Stomach (tissue), 4 donors: ENCODE results near the gene CORO1A.
"Not testable (repeated sequence)": the region's sequence is repeated elsewhere in the genome, so short reads cannot be mapped to it uniquely, and the experiment has no call there.

Source experiments
- EP300 ChIP-seq: sonication (generic); formaldehyde crosslinking; IDR thresholded peaks from one replicate; pipeline ENCODE4 v1.6.1; 2017; ENCODE audit warnings: antibody characterized with exemption
- POLR2A ChIP-seq, 4 donors: fragments of 450-650 bp; IDR thresholded peaks; one replicate each; pipeline ENCODE4 v1.6.1; 2016; ENCODE audit warnings: antibody characterized with exemption in 4 of 4, control low read depth in 2 of 4, mild to moderate bottlenecking in 1 of 4, moderate library complexity in 1 of 4
- TF ChIP-seq, protein P1 (sequence below), 7 experiments: fragments of 450-650 bp in 4 of 7; fragments of 200-600 bp in 3 of 7; sonication (generic) in 3 of 7; IDR thresholded peaks; one replicate each; pipeline ENCODE4 v1.5.1; 2016 to 2019; ENCODE audit warnings: antibody characterized with exemption in 7 of 7, control low read depth in 2 of 7, mild to moderate bottlenecking in 1 of 7

DNA sequence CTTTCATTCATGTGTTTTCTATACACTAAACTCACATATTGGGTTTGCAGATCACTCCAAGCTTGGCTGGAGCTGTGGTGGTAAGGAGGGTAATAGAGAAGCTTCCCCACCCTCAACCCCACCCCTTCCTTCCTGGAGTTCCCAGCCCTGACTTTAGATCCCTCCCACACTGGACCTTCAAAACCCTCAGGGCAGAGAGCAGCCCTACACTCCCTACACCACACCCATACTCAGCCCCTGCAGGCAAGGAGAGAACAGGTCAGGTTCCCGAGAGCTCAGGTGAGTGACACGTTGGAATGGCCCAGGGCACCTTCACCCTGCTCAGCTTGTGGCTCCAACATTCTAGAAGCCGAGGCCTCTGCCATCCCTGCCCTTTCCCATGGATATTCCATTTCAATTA lies 15.6 kb downstream of the CORO1A start, which contains the start of gene SULT1A3:
- TF ChIP-seq, protein P1, sequence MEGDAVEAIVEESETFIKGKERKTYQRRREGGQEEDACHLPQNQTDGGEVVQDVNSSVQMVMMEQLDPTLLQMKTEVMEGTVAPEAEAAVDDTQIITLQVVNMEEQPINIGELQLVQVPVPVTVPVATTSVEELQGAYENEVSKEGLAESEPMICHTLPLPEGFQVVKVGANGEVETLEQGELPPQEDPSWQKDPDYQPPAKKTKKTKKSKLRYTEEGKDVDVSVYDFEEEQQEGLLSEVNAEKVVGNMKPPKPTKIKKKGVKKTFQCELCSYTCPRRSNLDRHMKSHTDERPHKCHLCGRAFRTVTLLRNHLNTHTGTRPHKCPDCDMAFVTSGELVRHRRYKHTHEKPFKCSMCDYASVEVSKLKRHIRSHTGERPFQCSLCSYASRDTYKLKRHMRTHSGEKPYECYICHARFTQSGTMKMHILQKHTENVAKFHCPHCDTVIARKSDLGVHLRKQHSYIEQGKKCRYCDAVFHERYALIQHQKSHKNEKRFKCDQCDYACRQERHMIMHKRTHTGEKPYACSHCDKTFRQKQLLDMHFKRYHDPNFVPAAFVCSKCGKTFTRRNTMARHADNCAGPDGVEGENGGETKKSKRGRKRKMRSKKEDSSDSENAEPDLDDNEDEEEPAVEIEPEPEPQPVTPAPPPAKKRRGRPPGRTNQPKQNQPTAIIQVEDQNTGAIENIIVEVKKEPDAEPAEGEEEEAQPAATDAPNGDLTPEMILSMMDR (IDR thresholded peaks at IDR 0.05), result not testable (repeated sequence)
- TF ChIP-seq POLR2A (IDR thresholded peaks at IDR 0.05); EP300: not testable (repeated sequence)
